ENCODE data around the gene HLA-DQB1.
"Not testable (repeated sequence)": the region's sequence is repeated elsewhere in the genome, so short reads cannot be mapped to it uniquely, and the experiment has no call there.

Gene HLA-DQB1

DNA sequence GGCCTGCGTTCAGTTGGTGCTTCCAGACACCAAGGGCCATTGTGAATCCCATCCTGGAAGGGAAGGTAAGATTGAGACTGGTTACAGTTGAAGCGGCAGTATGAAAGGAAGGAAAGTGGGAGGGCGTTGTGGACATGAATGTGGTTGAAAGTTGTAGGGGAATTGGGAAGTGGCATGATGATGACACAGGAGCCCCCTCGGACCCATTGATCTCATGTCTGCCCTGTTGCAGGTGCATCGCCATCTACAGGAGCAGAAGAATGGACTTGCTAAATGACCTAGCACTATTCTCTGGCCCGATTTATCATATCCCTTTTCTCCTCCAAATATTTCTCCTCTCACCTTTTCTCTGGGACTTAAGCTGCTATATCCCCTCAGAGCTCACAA lies 23.7 kb downstream of the HLA-DQB1 start:
- H3K4me1 Mint-ChIP-seq: peaks cover 33% of the 10 kb centered on the region
- ATAC-seq (no peak), DNase-seq (ENCODE audit: low spot score in 2 of 2) (no peak)
- H3K4me3 Mint-ChIP-seq: no peak overlapping the region
- H3K27ac Mint-ChIP-seq: no peak overlapping the region
- H3K9me3 Mint-ChIP-seq: no peaks in the 10 kb centered on the region
- peaks cover 41% of the 10 kb centered on the region for H3K36me3 Mint-ChIP-seq

GRCh38 chr6:32641785-32642719 lies 24.4 kb downstream of the HLA-DQB1 start:
- Mint-ChIP-seq H3K4me1 (peaks cover 38% of the 10 kb centered on the region), H3K27ac (peak overlapping the region; percentile 52), H3K36me3 (peaks cover 45% of the 10 kb centered on the region)
- ATAC-seq; H3K9me3 Mint-ChIP-seq; DNase-seq (ENCODE audit: low spot score in 2 of 2); H3K4me3 Mint-ChIP-seq: not testable (repeated sequence)

DNA sequence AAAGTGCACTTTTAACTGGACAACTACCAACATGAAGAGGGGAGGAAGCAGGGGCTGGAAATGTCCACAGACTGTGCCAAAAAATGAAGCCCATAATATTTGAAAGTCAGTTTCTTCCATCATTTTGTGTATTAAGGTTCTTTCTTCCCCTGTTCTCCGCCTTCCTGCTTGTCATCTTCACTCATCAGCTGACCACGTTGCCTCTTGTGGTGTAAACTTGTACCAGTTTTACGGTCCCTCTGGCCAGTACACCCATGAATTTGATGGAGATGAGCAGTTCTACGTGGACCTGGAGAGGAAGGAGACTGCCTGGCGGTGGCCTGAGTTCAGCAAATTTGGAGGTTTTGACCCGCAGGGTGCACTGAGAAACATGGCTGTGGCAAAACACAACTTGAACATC lies 25.3 kb downstream of the HLA-DQB1 start:
- Mint-ChIP-seq H3K27ac (no peak overlapping the region), H3K4me1 (peaks cover 40% of the 10 kb centered on the region), H3K9me3 (no peaks in the 10 kb centered on the region), H3K4me3 (no peak overlapping the region), H3K36me3 (peaks cover 46% of the 10 kb centered on the region)
- DNase-seq (ENCODE audit: low spot score in 2 of 2): no peak
- ATAC-seq: no peak

GRCh38 chr6:32639440-32640394 lies 26.7 kb downstream of the HLA-DQB1 start:
- no peak overlapping the region for H3K27ac Mint-ChIP-seq
- peaks cover 40% of the 10 kb centered on the region for H3K4me1 Mint-ChIP-seq
- ATAC-seq: no peak
- H3K9me3 Mint-ChIP-seq: no peaks in the 10 kb centered on the region
- peaks cover 41% of the 10 kb centered on the region for H3K36me3 Mint-ChIP-seq
- peak overlapping the region; percentile 69 for H3K4me3 Mint-ChIP-seq
- no peak for DNase-seq (ENCODE audit: low spot score in 2 of 2)

DNA sequence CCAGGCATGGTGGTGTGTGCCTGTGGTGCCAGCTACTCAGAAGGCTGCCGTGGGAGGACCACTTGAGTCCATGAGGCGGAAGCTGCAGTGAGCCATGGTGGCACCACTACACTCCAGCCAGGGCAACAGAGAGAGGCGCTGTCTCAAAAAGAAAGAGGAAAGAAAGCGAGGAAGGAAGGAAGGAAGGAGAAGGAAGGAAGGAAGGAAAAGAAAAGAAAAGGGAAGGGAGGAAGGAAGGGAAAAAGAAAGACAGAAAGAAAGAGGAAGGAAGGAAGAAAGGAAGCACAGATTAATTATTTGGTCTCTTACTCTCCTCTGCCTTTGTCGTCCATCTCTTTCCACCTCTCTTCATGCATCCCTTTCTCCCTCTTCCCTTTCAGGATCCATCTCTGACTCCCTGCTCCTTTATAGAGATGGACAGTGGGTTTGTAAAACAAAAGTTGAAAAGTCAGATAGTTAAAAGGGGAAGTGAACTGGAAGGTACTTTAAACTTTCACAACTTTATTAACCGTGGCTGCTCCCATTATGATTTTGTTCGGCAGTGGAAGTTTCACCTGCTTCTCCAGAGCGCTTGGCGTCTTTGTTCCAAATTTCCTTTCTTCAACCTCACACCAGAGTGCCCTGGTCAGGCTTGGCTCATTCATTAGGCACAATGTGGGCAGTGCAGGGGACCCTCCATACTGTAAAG lies 27.8 kb downstream of the HLA-DQB1 start:
- Mint-ChIP-seq H3K4me1 (peaks cover 40% of the 10 kb centered on the region), H3K4me3 (peak overlapping the region; percentile 69), H3K36me3 (peaks cover 41% of the 10 kb centered on the region), H3K27ac (peak overlapping the region; percentile 88), H3K9me3 (no peaks in the 10 kb centered on the region)
- DNase-seq (ENCODE audit: low spot score in 2 of 2) (no peak), ATAC-seq (no peak)

- H3K4me3 Mint-ChIP-seq: peak overlapping the region; percentile 69
- DNase-seq (ENCODE audit: low spot score in 2 of 2) (no peak), ATAC-seq (no peak)
- peak overlapping the region; percentile 88 for H3K27ac Mint-ChIP-seq
- peaks cover 34% of the 10 kb centered on the region for H3K36me3 Mint-ChIP-seq
- no peaks in the 10 kb centered on the region for H3K9me3 Mint-ChIP-seq
- peaks cover 37% of the 10 kb centered on the region for H3K4me1 Mint-ChIP-seq
These were observed 28.6 kb downstream of the HLA-DQB1 start for GRCh38 chr6:32637883-32638282.

DNA sequence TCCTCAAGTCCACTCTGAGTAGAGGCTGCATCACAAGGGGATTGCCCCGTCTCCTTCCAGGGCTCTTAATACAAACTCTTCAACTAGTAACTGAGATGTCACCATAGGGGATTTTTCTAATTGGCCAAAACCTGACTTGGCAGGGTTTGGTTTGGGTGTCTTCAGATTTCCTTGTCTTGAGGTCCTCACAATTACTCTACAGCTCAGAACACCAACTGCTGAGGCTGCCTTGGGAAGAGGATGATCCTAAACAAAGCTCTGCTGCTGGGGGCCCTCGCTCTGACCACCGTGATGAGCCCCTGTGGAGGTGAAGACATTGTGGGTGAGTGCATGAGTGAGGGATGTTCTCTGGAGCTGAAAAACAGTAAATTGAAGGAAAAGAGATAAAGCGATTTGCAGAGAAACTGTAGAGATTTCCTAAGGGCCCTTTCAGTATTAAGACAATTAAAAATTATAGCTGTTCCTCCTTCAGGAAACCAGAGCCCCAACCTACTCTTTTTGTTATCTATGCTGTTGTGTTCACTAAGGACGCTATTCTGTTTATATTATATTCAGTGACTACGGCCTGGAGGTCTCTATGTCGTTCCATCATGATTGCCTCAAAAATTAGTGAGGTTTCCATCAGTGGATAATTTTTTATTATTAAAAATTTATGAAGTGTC lies 29.1 kb downstream of the HLA-DQB1 start, which contains the start of gene HLA-DQA1:
Gene HLA-DQA1, plus strand, starts transcription at position 188 of the 662 bp plus-strand sequence. Its CDS starts 53 bp downstream, at position 241.
- Mint-ChIP-seq H3K9me3 (no peaks in the 10 kb centered on the region), H3K27ac (peak within 1 kb of the TSS; percentile 88), H3K4me1 (peaks cover 31% of the 10 kb centered on the region), H3K4me3 (peak within 1 kb of the TSS; percentile 69), H3K36me3 (peaks cover 28% of the 10 kb centered on the region)
- ATAC-seq (peak; percentile 92), DNase-seq (ENCODE audit: low spot score in 2 of 2) (no peak)

DNA sequence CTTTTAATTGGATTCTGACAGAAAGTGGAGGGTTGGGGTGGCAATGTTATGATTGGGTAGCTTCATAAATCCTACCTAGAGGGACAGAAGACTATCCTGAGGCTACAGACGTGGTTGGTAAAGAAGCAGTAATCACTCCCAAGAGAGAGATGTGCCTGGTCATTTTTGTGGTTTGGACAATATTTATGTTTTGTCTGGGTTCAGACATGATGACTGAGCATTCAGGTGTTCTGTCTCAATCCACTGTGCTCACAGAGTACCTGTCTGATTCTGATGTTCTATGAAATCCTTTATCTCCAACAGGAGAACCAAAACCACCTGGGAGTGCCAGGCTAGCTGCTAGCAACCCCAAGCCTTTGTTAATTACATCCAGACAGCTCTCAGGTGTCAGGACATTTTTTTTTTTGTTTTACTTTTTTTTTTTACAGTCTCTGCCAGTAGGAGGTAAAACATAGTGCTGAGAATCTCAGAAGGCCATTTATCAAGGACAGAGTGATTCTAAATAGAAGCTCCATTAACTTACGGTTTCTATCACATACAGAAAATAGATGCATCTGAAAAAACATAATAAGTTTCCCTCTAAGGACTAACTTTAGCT lies 30.8 kb downstream of the HLA-DQB1 start:
- peaks cover 12% of the 10 kb centered on the region for H3K36me3 Mint-ChIP-seq
- ATAC-seq (no peak), DNase-seq (ENCODE audit: low spot score in 2 of 2) (no peak)
- no peaks in the 10 kb centered on the region for H3K9me3 Mint-ChIP-seq
- H3K4me3 Mint-ChIP-seq: no peak overlapping the region
- H3K4me1 Mint-ChIP-seq: peaks cover 19% of the 10 kb centered on the region
- no peak overlapping the region for H3K27ac Mint-ChIP-seq

DNA sequence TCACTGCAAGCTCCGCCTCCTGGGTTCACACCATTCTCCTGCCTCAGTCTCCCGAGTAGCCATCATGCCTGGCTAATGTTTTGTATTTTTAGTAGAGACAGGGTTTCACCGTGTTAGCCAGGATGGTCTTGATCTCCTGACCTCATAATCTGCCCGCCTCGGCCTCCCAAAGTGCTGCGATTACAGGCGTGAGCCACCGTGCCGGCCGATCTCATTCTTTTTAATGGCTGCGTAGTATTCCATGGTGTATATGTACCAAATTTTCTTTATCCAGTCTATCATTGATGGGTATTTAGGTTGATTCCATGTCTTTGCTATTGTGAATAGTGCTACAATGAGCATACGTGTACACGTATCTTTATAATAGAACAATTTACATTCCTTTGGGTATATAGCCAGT lies 36.7 kb downstream of the HLA-DQB1 start:
- not testable (repeated sequence) for DNase-seq (ENCODE audit: low spot score in 2 of 2); H3K27ac Mint-ChIP-seq; H3K9me3 Mint-ChIP-seq; H3K36me3 Mint-ChIP-seq; H3K4me3 Mint-ChIP-seq; ATAC-seq
- peaks cover 14% of the 10 kb centered on the region for H3K4me1 Mint-ChIP-seq

DNA sequence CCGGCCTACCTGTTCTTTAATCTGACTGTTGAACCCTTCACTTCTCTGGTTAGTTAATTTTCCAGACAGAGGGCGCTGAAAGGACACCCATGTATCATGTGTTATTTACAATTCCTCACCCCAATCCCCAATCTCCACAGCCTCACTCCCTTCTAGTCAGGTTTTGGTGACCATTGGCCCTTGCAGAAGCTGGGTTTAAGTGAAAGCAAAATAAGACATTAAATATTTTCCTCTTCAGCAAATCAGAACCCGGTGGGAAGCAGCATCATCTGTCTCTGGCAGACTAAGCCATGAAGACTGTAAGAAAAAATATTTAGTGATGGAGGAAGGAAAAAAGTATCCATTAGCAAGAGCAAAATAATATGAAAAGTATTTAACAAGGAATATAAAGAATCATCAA lies 38.6 kb downstream of the HLA-DQB1 start:
- Mint-ChIP-seq H3K9me3 (no peaks in the 10 kb centered on the region), H3K4me1 (peaks cover 29% of the 10 kb centered on the region), H3K36me3 (peaks cover 5% of the 10 kb centered on the region), H3K27ac (peak overlapping the region; percentile 86), H3K4me3 (peak overlapping the region; percentile 26)
- ATAC-seq (peak; percentile 46), DNase-seq (ENCODE audit: low spot score in 2 of 2) (peak in 1 of 2 donors; percentile 72)

DNA sequence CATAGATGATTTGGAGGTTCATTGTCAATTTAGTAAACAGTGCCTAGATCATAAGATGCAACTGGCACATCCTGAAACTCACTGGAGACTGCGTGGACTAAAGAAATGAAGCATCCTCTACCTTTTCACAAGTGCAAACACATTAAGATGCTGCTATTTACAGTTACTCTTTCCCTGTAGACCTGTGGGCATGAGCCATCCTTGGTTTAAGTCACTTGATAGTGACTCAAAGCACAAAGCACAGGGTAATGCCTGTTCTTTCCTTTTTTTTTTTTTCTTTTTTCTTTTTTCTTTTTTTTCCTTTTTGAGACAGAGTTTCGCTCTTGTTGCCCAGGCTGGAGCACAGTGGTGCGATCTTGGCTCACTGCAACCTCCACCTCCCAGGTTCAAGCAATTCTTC lies 39.2 kb downstream of the HLA-DQB1 start:
- no peak overlapping the region for H3K4me3 Mint-ChIP-seq
- H3K27ac Mint-ChIP-seq: peak overlapping the region; percentile 86
- H3K36me3 Mint-ChIP-seq: peaks cover 7% of the 10 kb centered on the region
- ATAC-seq: peak; percentile 43
- no peaks in the 10 kb centered on the region for H3K9me3 Mint-ChIP-seq
- DNase-seq (ENCODE audit: low spot score in 2 of 2): no peak
- peaks cover 35% of the 10 kb centered on the region for H3K4me1 Mint-ChIP-seq

DNA sequence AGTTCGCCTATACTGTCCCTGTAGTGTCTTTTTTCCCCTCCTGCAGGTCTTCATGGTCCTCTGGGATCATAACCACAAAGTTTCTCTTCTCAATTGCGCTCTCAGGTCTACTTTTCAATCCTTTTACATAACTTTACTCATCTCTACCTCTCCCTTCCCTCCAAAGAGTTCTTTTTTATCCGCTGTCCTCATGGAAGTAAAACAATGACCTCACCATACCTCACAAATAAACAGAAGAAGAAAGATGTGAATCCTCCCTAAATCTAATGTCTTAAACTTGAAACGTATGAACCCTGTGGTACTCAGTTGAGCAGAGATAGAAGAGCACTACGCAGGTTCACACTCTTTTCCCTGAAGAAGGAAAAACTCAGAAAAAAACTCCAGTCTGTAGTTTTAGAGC lies 41.3 kb downstream of the HLA-DQB1 start:
- H3K9me3 Mint-ChIP-seq: no peaks in the 10 kb centered on the region
- DNase-seq (ENCODE audit: low spot score in 2 of 2) (no peak), ATAC-seq (no peak)
- no peak overlapping the region for H3K27ac Mint-ChIP-seq
- peaks cover 7% of the 10 kb centered on the region for H3K36me3 Mint-ChIP-seq
- H3K4me3 Mint-ChIP-seq: no peak overlapping the region
- peaks cover 41% of the 10 kb centered on the region for H3K4me1 Mint-ChIP-seq

DNA sequence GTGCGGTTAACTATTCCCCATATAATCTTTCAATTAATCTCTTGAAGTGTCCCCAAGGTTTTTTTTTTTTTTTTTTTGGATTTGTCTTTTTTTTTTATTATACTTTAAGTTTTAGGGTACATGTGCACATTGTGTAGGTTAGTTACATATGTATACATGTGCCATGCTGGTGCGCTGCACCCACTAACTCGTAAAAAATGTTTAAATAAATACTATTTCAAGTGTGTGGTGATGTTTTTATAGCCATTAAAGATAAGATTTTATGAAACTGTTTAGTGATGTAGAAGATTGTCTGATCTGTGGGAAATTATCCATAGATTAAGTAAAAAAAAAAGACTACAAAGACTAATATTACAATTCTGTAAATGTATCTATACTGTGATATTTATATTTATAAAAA lies 41.9 kb downstream of the HLA-DQB1 start:
- ATAC-seq (no peak), DNase-seq (ENCODE audit: low spot score in 2 of 2) (no peak)
- H3K4me1 Mint-ChIP-seq: peaks cover 41% of the 10 kb centered on the region
- H3K4me3 Mint-ChIP-seq: no peak overlapping the region
- H3K27ac Mint-ChIP-seq: no peak overlapping the region
- H3K36me3 Mint-ChIP-seq: peaks cover 7% of the 10 kb centered on the region
- no peaks in the 10 kb centered on the region for H3K9me3 Mint-ChIP-seq

DNA sequence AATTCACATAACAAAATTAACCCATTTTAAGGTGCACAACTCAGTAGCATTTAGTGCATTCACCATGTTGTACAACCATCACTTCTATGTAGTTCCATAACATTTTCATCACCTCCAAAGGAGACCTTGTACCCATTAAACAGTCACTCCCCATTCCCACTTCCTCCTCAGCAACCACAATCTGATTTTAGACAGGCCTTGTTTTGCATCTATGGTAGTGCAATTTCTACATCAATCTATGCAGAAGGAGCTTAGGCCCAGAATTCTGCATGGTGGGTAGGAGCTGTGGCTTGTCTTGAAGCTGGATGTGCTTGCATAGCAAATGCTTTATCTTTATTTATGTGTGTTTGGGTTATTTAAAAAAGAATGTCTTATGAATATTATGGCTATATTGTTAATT lies 42.8 kb downstream of the HLA-DQB1 start:
- Mint-ChIP-seq H3K27ac (peak overlapping the region; percentile 89), H3K4me3 (no peak overlapping the region), H3K36me3 (peaks cover 7% of the 10 kb centered on the region), H3K9me3 (no peaks in the 10 kb centered on the region), H3K4me1 (peaks cover 41% of the 10 kb centered on the region)
- ATAC-seq (no peak), DNase-seq (ENCODE audit: low spot score in 2 of 2) (no peak)
